ENCODE results near the gene TMEM144.
A peak's percentile ranks its signal among the peaks of the same experiment; 100 is the strongest.
"Not testable (repeated sequence)": the region's sequence is repeated elsewhere in the genome, so short reads cannot be mapped to it uniquely, and the experiment has no call there.

The TMEM144 gene

DNA sequence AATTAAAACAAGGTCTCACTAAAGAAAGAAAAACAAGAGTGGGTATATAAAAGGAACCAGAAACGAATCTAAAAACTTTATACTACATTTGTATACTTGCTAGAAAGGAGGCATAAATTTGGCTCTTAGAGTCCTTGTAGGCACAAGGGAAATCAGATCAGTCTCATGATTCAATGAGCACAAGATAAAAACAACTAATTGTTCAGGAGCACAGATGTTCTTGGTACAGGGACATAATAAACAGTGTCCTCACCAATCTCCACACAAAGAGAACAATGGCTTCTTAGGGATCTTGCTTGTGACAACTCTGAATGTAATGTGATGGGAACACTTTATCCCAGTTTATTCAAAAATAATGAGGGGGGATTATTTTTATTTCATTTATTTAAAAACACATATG, 28.3 kb downstream of the TMEM144 start:
- no peak for DNase-seq

DNA sequence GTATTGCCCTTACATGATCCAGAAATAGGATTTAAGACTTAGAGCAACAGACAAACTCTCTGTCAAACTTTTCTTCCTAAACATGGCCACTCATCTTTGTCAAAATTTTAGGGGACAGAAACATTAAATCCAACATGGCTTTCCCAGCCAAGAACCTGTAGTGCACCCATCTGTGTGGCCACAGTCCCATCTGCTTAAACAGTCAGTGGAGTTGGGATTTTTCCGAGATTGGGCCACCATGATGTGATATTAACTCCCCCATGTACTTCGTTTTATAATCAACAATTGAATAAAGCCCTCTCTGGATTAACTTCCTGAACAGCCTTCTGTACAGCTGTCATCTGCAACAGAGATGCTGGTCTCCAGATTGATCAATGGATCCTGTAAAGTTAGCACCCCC, 28.9 kb downstream of the TMEM144 start:
- DNase-seq: no peak

GRCh38 chr4:158243071-158243470, 32.8 kb downstream of the TMEM144 start:
- no peak for DNase-seq

DNA sequence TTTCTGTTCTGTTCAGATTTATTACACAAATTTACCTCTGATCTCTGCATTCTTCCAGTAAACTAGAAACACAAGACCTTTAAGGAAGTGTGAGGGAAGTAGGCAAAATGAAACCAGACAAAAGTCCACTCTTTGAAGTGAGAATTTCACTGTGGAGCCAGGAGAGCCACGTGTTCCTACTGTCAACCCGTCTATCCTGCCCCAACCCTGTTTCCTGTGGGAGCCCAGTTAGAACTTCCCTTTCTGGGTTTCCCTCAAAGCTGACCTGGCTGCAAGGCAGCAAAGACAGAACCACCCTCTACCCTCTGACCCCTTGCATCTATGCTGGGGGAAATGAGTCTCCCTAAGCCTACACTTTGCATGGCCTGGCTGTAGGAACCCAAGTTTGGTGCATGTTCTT, 40.0 kb downstream of the TMEM144 start:
- no peak for DNase-seq

- peak; percentile 25 to 34 for DNase-seq
These were observed 43.2 kb downstream of the TMEM144 start for GRCh38 chr4:158253350-158253980.

DNA sequence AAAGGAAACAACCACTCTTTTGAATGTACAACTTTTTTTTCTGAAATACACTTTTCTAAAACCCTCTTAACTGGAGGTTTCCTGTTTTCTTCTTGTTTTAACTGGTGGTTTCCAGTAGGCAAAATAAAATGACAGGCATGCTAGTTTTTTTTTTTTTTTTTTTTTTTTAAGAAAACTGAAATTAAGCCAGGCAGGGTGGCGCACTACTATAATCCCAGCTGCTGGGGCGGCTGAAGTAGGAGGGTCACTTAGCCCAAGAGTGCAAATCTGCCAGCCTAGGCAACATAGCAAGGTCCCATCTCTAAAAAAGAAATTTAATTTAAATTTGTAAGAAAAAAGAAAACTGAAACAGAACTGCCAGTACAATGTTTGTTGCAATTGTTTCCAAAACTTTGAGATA, 44.0 kb downstream of the TMEM144 start:
- no peak for DNase-seq

DNA sequence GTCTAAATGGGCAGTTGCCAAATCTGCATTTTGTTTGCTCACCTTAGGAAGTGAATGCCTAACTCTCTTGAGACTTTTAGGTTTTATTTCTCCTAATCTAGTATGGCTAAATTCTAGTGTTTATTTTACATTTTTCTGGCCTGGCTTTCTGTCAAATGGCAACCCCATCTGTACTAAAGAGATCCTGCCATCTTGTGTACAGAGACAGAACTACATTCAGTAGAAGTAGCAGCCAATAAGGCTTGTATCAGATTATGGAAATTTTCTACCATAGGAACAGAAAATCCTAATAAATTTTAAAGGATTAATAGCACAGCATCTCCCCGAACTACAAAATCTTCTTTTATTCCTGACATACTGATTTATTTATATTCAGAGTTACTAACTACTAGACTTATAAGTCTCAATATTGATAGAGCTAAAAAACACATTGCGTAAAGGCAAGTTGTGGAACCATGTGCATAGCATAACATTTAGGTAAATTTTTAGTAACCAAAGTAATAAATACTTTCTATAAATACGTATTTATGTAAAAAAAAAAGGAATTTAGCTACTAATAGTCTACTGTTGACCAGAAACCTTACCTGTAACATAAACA, 45.5 kb downstream of the TMEM144 start:
- DNase-seq: no peak

DNA sequence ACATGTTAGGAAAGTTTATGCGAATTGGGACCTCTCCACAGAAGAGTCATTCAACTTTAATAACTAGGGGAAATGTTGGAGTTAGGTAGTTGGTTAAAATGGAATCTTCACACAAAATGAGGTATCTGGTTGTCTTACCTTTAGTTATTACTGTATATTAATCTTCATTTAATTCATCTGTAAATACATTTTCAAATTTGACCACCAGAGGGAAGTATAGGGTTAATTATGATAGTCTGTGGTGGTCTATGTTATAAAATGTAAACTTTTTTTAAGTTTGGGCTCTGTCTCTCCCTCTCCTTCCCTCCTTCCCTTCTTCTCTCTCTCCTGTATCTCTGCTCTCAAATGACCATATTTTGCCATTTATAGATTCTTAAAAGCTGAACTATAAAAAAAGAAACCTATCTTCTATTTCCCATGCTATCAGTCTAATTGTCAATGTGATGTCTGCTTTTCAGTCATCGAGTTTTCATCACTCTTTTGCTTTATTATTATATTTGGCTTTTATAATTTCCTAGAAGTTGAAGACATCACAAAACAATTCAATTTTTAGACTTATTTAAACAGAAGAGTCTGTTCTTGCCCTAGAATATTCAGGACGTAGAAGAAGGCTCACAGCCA, 49.8 kb downstream of the TMEM144 start:
- DNase-seq: no peak

DNA sequence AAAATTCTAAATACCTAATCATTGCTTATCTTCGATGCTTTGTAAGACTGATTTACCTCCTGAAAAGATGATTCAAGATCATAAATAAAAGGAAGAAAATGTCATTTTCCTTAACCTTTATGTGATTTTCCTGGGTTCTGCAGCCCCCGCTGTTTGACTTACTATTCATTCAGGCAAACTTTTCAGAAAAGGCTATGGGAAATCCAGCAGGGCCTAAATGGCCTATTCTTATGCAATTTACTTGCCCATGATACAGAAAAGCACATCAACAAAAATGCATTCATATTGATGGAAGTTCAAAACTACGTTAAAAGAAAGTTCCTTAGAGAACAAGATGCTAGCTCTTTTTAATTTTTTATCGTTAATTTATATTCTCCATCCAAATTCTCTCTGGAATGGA, 51.2 kb downstream of the TMEM144 start:
- no peak for DNase-seq

DNA sequence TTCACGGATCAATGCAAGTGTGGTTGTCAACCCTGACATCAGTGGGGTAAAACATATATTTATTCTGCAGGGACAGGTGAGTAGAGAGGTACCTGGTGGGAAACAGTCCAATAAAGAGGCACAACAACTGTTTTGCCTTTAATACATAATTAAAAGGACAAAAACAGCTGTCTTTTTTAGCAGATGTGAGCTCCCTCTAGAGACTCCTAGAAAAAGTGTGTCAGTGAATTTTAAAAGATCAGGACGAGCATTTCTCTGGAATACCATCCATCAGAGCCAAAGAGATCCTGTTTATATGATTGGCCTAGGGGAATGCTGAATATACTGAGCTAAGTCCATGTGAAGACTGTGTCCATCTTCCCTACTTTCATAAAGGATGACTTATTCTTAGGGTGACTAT, 58.3 kb downstream of the TMEM144 start:
- no peak for DNase-seq

DNA sequence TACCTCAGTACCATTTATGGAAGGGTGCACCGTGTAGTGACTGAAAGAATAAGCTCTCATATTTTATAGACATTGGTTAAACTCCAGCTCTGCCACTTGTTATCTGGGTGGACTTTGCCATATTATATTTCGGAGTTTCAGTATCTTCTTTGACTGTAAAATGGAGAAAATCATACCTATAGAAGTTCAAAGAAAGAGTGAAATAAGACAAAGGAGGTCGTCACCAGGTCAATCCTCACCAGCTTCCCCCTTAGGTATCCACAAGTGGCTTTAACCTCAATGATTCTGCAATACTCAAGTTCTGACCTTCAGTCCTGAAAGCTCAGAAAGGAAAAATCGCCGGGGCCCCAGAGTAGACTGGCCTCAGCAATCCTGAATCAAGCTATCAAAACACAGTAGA, 64.3 kb downstream of the TMEM144 start:
- no peak for DNase-seq

DNA sequence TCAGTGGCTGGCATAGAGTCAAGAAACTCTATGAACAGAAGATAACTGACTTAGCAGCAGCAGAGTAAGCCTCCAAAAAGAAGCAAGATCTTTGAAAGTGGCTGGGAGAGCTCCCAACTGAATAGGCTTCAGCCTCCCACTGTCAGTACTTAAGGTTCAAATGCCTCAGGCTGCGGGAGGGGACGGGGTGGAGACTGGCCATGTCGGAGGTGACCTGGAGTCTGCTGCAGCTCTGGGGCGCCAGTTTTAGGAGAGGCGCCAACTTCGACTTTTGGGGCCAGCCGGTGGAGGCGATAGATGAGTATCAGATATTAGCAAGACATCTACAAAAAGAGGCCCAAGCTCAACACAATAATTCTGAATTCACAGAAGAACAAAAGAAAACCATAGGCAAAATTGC, 67.3 kb downstream of the TMEM144 start:
- DNase-seq: no peak

DNA sequence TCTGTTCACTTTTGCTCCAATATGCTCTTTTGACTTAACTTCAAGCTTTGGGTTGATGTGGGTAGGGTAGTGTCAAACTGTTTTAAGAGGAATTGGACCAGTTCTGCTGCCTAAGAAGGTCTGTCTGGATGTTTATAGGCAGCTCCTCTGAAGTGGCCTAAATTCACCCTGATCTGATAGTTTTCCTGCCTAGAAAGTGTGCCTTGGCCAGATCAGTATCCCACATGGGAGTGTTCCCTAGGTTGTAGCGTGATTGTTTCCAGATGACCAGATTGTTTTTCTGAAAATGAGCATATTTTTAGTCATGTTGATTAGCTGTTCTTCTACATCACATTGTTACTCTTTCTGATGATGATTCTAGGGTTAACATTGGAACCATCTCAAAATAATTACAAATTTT, 68.8 kb downstream of the TMEM144 start:
- not testable (repeated sequence) for DNase-seq

GRCh38 chr4:158280856-158281255, 70.6 kb downstream of the TMEM144 start:
- DNase-seq: no peak

DNA sequence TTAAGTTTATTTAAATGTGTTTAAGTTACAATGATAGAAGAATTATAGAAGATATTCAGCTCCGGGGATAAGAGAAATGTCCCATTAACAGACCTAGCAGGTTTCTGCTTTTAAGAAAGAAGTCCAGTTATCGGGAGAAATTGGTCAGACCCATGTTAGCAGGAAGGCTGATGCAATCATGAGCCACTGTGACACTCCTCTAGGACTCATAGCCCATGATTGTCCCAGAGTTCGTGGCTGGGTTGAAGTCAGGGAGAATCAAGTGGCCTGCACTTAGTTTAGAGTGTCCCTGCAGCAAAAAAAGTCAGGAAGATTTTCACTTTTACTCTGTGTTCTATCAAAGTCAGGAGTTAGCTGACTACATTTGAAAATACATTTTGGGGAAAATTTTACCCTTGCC, 72.0 kb downstream of the TMEM144 start:
- no peak for DNase-seq

DNA sequence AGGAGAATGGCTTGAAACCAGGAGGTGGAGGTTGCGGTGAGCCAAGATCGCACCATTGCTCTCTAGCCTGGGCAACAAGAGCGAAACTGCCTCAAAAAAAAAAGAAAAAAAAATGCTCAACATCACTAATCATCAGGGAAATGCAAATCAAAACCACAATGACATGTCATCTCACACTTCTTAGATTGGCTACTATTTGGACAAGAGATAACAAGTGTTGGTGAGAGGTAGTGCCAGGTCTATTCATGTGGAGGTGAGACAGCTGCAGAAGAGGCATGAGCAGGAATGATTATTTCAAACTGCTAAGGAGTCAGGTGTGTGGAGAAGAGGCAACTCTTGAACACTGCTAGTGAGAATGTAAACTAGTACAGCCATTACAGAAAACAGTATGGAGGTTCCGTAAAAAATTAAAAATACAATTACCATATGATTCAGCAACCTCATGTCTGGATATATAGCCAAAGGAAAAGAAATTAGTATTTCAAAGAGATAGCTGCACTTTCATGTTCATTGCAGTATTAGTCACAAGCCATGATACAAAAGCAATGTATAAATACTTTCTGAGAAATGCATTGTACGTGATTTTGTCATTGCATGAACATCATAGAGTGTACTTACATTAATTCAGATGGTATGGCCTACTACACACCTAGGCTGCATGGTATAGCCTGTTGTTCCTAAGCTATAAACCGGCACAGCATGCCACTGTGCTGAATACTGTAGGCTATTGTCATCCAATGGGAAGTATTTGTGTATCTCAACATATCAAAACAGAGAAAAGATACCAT, 75.3 kb downstream of the TMEM144 start:
- DNase-seq: no peak

GRCh38 chr4:158290912-158291311, 80.6 kb downstream of the TMEM144 start:
- no peak for DNase-seq

DNA sequence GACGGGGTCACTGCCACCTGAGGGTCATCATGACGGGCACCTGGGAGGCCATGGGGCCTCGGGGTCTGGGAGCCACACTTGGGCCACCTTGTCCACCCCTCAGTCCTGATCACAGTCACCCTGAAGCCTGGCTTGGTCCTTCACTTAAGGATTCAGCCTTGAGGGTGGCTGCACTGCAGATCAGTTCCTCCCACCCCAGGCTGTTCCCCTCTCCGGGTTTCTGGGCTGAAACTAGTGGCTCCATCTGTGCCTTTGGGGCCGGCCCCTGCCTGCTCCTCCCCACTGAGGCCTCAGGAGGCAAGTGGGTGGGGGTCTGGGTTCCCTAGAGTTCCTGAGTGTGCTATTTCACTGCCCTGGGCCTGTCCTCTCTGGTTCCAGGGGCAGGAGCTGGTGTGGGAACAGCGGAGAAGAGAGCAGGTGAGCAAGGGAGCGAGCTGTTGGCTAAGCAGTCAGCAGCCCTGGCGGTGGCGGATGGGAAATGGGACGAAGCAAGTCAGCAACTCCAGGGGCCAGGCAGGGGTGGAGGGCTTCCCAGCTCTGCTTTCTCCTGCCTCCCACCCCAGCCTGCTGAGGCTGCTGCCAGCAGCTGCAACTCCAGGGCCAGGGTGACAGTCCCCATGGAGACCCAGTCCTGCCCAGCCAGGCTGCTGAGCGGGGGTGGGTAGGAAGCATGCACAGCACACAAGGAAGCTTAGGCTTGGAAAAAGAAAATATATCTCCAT, 81.2 kb downstream of the TMEM144 start:
- no peak for DNase-seq

DNA sequence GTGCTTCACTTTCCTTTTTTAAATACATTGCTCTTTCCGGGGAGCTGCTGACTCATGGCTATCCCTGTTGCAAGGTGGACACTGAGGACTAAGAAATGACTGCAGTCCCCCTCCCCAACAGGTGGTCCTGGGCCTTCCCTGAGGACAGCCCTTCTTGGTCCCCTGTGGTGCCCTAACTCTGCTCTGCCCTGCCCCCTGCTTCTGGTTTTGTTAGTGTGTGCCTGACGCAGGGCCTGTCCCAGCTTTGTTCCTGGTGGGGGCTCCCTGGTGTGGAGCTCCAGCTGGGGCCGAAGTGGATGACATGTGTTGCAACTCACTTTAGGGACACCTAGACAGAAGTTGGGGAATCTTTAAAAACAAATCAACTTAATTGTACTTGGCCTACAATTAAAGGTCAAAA, 81.9 kb downstream of the TMEM144 start:
- DNase-seq: no peak

- no peak for DNase-seq
These were observed 84.8 kb downstream of the TMEM144 start for GRCh38 chr4:158295053-158295452.

DNA sequence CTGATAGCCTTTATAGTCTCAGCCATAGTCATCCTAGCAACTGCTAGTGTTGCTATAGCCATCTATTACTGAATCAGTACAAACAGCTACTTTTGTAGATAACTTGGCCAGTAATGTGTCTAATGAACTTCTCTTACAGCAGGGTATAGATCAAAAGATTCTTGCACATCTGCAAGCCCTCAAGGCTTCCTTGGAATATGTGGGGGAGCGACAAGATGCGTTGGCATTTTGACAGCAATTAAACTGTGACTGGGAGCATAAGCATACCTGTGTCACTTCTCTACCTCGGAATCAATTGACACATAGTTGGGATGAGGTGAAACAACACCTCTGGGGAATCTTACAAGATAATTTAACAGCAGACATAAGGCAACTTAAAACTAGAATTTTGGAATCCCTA, 87.6 kb downstream of the TMEM144 start:
- no peak for DNase-seq

DNA sequence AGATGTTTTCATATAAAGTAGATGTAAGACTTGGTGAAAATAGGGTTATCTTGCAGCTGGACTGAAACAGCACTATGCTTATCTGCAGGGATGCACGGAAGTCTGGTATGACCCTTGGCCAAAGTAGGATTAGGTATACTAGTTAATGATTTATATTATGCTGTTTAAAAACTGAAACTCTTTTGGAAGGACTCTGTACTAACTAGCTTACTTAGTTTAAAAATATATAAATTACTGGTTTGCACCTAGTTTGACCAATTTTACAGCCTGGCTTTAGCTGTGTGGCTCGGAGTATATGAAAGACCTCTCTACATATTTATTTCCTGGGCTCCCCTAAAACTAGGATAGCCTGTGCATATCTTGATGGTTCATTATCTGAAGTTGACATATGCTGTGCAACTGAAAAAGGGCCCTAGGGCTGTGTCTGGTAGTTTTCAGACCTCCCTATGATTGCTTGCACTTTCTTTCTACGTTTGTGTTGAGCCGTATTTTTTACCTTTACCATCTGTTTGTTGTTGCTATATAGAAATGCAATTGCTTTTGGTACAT, 89.2 kb downstream of the TMEM144 start:
- DNase-seq: no peak

- DNase-seq: no peak
These were observed 89.7 kb downstream of the TMEM144 start for GRCh38 chr4:158300012-158300411.

All from activated CD4-positive, alpha-beta T cell treated with anti-CD3 and anti-CD28 coated beads, Interleukin-2, amount 50 U/mL, for 48 hours (primary cell).